Prostate gland (tissue), 2 donors: ENCODE measurements around the gene SNX10.

Source experiments
- CTCF ChIP-seq, 4 experiments: fragments of 200-600 bp in 2 of 4; fragments of 450-650 bp in 2 of 4; sonication (generic) in 2 of 4; IDR thresholded peaks; 1 replicate in 3 of 4; 2 replicates in 1 of 4; pipeline ENCODE4 v1.5.1; 2016 to 2019; ENCODE audit warnings: antibody characterized with exemption in 4 of 4, mild to moderate bottlenecking in 2 of 4, moderate library complexity in 2 of 4
- POLR2A ChIP-seq: fragments of 450-650 bp; IDR thresholded peaks from one replicate; pipeline ENCODE4 v1.6.1; 2016; ENCODE audit warnings: antibody characterized with exemption, mild to moderate bottlenecking

- no peak for TF ChIP-seq POLR2A
- no peak for TF ChIP-seq CTCF (IDR thresholded peaks at IDR 0.05)
These were observed 55.0 kb downstream of the SNX10 start for GRCh38 chr7:26346611-26347203.
